ENCODE data around the gene NTRK3.

GRCh38 chr15:88124199-88124598 is 132.3 kb downstream of the NTRK3 start:
- no peak for TF ChIP-seq CTCF (IDR thresholded peaks at IDR 0.05; ENCODE audit: low read depth, low read length, poor library complexity, severe bottlenecking)
- no peak for TF ChIP-seq EZH2phosphoT487 (IDR thresholded peaks at IDR 0.05; ENCODE audit: borderline replicate concordance, low read length)
